ENCODE measurements around the gene ZNF462.
"Not testable (repeated sequence)": the region's sequence is repeated elsewhere in the genome, so short reads cannot be mapped to it uniquely, and the experiment has no call there.

The ZNF462 gene

DNA sequence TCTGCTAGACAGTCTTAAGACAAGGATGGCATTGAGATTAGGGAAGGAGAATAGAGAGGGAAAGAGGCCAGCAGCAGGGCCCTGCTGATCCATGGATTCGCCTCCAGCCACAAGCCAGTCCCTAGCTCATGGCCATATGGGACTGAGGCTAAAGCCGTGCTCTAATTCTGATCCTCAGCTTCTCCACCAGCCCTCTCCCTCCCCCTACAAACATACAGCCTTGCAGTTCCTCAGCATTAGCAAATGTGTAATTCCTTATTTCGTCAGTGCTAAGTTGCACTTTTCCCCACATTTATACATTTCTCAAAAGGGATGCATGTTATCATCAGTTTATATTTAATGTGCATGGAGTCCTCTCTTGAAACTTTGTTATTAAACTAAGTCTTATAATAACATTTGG lies 34.8 kb downstream of the ZNF462 start:
- H3K9ac ChIP-seq (ENCODE audit: low read depth, low read length, poor library complexity, severe bottlenecking): no peak overlapping the region
- no peaks in the 10 kb centered on the region for H3K36me3 ChIP-seq (ENCODE audit: insufficient read depth, low read length)
- H3K4me3 ChIP-seq (ENCODE audit: low read length, poor library complexity, severe bottlenecking): no peak overlapping the region
- TF ChIP-seq, protein P1, sequence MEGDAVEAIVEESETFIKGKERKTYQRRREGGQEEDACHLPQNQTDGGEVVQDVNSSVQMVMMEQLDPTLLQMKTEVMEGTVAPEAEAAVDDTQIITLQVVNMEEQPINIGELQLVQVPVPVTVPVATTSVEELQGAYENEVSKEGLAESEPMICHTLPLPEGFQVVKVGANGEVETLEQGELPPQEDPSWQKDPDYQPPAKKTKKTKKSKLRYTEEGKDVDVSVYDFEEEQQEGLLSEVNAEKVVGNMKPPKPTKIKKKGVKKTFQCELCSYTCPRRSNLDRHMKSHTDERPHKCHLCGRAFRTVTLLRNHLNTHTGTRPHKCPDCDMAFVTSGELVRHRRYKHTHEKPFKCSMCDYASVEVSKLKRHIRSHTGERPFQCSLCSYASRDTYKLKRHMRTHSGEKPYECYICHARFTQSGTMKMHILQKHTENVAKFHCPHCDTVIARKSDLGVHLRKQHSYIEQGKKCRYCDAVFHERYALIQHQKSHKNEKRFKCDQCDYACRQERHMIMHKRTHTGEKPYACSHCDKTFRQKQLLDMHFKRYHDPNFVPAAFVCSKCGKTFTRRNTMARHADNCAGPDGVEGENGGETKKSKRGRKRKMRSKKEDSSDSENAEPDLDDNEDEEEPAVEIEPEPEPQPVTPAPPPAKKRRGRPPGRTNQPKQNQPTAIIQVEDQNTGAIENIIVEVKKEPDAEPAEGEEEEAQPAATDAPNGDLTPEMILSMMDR (conservative IDR thresholded peaks at IDR 0.05; ENCODE audit: low read length): no peak
- no peak for TF ChIP-seq EZH2phosphoT487 (IDR thresholded peaks at IDR 0.05; ENCODE audit: borderline replicate concordance)
- no peaks in the 10 kb centered on the region for H3K4me1 ChIP-seq (ENCODE audit: insufficient read depth, low read length, poor library complexity, severe bottlenecking)
- H2AFZ ChIP-seq (ENCODE audit: low read length): no peak overlapping the region
- H3F3A ChIP-seq (ENCODE audit: low read depth): no peaks in the 10 kb centered on the region
- no peaks in the 10 kb centered on the region for H4K20me1 ChIP-seq (ENCODE audit: insufficient read depth, low read length, poor library complexity, severe bottlenecking)
- no peaks in the 10 kb centered on the region for H3K27me3 ChIP-seq (ENCODE audit: insufficient read depth, low read length, poor library complexity, severe bottlenecking)
- no peaks in the 10 kb centered on the region for H3K9me3 ChIP-seq (ENCODE audit: insufficient read depth, low read depth, low read length)
- H3K9me2 ChIP-seq (replicated peaks; ENCODE audit: low read depth, low read length): no peaks in the 10 kb centered on the region
- H3K79me2 ChIP-seq (ENCODE audit: insufficient read depth, low read length): peaks cover 12% of the 10 kb centered on the region
- no peak overlapping the region for H3K4me2 ChIP-seq (ENCODE audit: low read depth, low read length, poor library complexity, severe bottlenecking)

DNA sequence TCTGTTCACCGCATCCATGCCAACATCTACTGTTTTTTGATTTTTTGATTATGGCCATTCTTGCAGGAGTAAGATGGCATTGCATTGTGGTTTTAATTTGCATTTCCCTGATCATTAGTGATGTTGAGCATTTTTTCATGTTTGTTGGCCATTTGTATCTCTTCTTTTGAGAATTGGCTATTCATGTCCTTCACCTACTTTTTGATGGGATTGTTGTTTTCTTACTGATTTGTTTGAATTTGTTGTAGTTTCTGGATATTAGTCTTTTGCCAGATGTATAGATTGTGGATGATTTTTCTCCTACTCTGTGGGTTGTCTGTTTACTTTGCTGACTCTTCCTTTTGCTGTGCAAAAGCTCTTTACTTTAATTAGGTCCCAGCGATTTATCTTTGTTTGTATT lies 37.6 kb downstream of the ZNF462 start:
- peaks cover 14% of the 10 kb centered on the region; the same call in 1 of the 2 replicates for H3K79me2 ChIP-seq (ENCODE audit: insufficient read depth, low read length)
- not testable (repeated sequence) for H3K27me3 ChIP-seq (ENCODE audit: insufficient read depth, low read length, poor library complexity, severe bottlenecking); H3K4me3 ChIP-seq (ENCODE audit: low read length, poor library complexity, severe bottlenecking); H2AFZ ChIP-seq (ENCODE audit: low read length); H3K4me2 ChIP-seq (ENCODE audit: low read depth, low read length, poor library complexity, severe bottlenecking); H3K9me3 ChIP-seq (ENCODE audit: insufficient read depth, low read depth, low read length); H3K4me1 ChIP-seq (ENCODE audit: insufficient read depth, low read length, poor library complexity, severe bottlenecking); H3K9me2 ChIP-seq (replicated peaks; ENCODE audit: low read depth, low read length); H4K20me1 ChIP-seq (ENCODE audit: insufficient read depth, low read length, poor library complexity, severe bottlenecking); H3F3A ChIP-seq (ENCODE audit: low read depth); H3K9ac ChIP-seq (ENCODE audit: low read depth, low read length, poor library complexity, severe bottlenecking); H3K36me3 ChIP-seq (ENCODE audit: insufficient read depth, low read length)

DNA sequence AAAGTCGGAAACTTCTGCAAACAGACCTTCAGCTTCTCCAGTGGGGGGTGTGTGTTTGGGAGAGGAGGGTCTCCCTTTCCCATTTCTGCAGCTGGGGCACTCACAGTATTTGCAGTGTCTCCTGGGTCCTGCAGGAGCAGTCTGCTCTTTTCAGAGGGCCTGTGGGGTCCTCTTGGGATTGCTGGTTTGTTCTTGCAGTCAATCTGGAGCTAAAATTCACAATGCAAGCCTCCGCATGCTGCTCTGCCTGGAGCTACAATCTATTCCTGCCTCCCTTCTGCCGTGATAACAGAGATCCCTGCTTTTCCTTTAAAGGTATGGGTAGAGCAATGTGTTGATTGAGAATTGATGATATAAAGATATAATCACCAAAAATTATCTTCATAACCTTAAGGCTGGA lies 43.2 kb downstream of the ZNF462 start:
- no peaks in the 10 kb centered on the region for H3K36me3 ChIP-seq (ENCODE audit: insufficient read depth, low read length)
- H3K4me2 ChIP-seq (ENCODE audit: low read depth, low read length, poor library complexity, severe bottlenecking): no peak overlapping the region
- H3K4me3 ChIP-seq (ENCODE audit: low read length, poor library complexity, severe bottlenecking): no peak overlapping the region
- no peaks in the 10 kb centered on the region for H3K4me1 ChIP-seq (ENCODE audit: insufficient read depth, low read length, poor library complexity, severe bottlenecking)
- no peak overlapping the region for H2AFZ ChIP-seq (ENCODE audit: low read length)
- H3K9me3 ChIP-seq (ENCODE audit: insufficient read depth, low read depth, low read length): 0 out of 2 replicates have a peak, but pooled peaks cover 3% of the 10 kb centered on the region
- no peak for TF ChIP-seq EZH2phosphoT487 (IDR thresholded peaks at IDR 0.05; ENCODE audit: borderline replicate concordance)
- no peaks in the 10 kb centered on the region for H3K9me2 ChIP-seq (replicated peaks; ENCODE audit: low read depth, low read length)
- H3K27me3 ChIP-seq (ENCODE audit: insufficient read depth, low read length, poor library complexity, severe bottlenecking): no peaks in the 10 kb centered on the region
- no peaks in the 10 kb centered on the region for H4K20me1 ChIP-seq (ENCODE audit: insufficient read depth, low read length, poor library complexity, severe bottlenecking)
- no peaks in the 10 kb centered on the region for H3F3A ChIP-seq (ENCODE audit: low read depth)
- H3K79me2 ChIP-seq (ENCODE audit: insufficient read depth, low read length): peaks cover 13% of the 10 kb centered on the region; the same call in 1 of the 2 replicates
- no peak overlapping the region for H3K9ac ChIP-seq (ENCODE audit: low read depth, low read length, poor library complexity, severe bottlenecking)

DNA sequence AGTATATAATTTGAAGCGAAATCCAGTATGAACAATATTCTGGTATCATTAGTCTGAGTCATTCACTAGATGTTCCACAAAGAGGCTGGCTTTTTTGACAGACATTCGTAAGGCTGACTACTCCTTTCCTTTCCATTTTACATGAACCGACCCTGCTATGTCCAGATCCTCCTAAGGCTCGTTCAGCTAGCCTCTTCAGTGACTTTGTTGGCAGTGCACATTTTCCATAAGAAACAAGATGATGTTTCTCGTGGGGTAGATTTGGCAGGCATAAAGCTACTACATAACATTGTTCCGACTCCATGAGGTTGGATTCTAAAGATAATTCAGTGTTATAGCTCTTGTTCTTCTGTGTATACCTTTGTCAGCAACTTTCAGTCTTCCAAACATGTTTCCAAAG lies 49.0 kb downstream of the ZNF462 start:
- no peaks in the 10 kb centered on the region for H3K4me1 ChIP-seq (ENCODE audit: insufficient read depth, low read length, poor library complexity, severe bottlenecking)
- no peak overlapping the region for H2AFZ ChIP-seq (ENCODE audit: low read length)
- TF ChIP-seq, protein P1 (conservative IDR thresholded peaks at IDR 0.05; ENCODE audit: low read length): no peak
- no peak for TF ChIP-seq EZH2phosphoT487 (IDR thresholded peaks at IDR 0.05; ENCODE audit: borderline replicate concordance)
- H3K79me2 ChIP-seq (ENCODE audit: insufficient read depth, low read length): peaks cover 13% of the 10 kb centered on the region
- H4K20me1 ChIP-seq (ENCODE audit: insufficient read depth, low read length, poor library complexity, severe bottlenecking): no peaks in the 10 kb centered on the region
- H3K9me3 ChIP-seq (ENCODE audit: insufficient read depth, low read depth, low read length): no peaks in the 10 kb centered on the region
- no peaks in the 10 kb centered on the region for H3F3A ChIP-seq (ENCODE audit: low read depth)
- no peak overlapping the region for H3K4me3 ChIP-seq (ENCODE audit: low read length, poor library complexity, severe bottlenecking)
- H3K9ac ChIP-seq (ENCODE audit: low read depth, low read length, poor library complexity, severe bottlenecking): no peak overlapping the region
- no peaks in the 10 kb centered on the region for H3K27me3 ChIP-seq (ENCODE audit: insufficient read depth, low read length, poor library complexity, severe bottlenecking)
- no peaks in the 10 kb centered on the region for H3K9me2 ChIP-seq (replicated peaks; ENCODE audit: low read depth, low read length)
- no peak overlapping the region for H3K4me2 ChIP-seq (ENCODE audit: low read depth, low read length, poor library complexity, severe bottlenecking)
- H3K36me3 ChIP-seq (ENCODE audit: insufficient read depth, low read length): no peaks in the 10 kb centered on the region

All from Loucy (cell line).